T1000 (cell line): ENCODE results near the gene PRDM16.

ENCODE experiments used
- DNase-seq: peaks from one replicate; lab custom pipeline; 2025; ENCODE audit warnings: mixed read lengths; lab: John Stamatoyannopoulos, UW

Gene PRDM16

GRCh38 chr1:3473381-3473844, 404.4 kb downstream of the PRDM16 start:
- DNase-seq = peak; percentile 44

GRCh38 chr1:3474016-3474415, 405.0 kb downstream of the PRDM16 start:
- DNase-seq = no peak

DNA sequence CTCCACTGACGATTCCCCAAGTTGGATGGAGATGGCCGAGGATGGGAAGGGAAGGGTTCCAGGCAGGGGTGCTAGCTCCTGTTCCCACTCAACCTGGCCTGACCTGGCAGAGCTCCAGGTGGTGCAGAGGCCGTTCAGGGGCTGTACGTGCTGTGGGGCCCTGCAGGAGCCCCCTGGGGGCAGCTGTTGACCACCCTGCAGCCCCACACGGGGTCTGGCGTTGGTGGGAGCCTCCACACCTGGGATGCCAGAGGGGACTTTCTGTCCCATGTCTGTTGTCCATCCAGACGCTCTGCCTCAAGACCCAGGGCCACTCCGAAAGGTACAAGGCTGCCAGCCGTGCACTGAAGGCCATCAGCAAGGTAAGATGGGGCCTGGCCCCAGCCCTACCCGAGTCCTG, 405.4 kb downstream of the PRDM16 start:
- DNase-seq = no peak

DNA sequence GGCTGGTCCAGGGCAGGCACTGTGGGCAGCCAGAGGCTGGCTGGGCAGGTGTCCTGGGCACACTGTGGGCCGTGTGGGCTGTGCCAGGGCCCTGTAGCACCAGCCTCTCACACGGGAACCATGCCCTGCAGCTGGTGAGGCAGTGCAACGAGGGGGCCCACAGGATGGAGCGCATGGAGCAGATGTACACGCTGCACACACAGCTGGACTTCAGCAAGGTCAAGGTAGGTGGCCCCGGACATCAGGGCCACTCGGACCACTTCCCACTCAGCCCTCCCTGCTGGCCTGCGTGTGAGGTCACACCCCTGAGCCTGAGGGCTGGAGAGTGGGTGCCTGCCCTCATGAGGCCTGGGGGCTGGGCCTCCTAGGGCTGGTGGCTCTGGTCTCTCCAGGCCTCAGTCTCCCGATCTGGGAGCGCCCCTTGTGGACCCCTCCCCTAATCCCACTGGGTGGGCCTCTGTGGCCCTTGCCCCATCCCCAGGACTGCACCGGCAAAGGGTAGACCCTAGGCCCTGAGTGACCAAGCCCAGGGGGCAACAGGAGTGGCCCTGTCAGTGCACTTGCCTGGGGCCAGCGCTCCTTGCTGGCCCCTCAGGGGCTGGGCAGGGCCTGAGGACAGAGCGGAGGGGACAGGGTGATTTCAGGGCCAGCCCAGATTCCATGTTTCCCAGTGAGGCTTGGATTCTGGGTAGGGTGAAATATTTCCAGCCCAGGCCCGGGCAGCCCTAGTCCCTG, 407.0 kb downstream of the PRDM16 start:
- no peak for DNase-seq

GRCh38 chr1:3476666-3477065, 407.7 kb downstream of the PRDM16 start:
- DNase-seq = no peak

DNA sequence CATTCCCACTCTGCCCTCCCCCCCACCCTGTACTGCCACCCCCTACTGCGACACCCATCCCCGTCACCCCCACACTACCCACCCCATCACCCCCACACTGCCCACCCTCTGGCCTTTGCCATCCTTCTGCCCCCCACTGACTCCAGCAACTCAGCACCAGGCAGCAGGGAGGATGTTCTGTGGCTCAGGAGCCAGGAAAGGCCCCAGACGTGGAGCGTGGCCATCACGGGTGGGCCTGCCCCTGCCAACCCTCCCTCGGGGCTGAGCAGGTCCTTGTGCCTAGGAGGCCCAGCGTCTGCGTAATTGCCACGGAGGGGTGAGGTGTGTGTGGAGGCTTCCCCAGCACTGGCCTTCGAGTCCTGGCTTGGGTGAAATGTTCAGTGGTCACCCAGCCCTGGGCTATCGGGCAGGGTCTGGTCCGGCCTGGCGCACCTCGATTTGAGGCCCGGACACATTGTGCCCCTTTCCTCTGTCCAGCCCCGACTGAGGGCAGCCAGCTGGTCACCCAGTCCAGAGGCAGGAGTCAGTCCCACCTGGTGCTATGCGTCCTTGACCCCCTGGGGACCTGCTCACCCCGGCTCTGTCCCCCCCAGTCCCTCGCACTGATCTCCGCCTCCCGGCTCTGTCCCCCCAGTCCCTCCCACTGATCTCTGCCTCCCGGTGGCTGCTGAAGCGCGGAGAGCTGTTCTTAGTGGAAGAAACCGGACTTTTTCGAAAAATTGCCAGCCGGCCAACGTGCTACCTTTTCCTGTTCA, 408.4 kb downstream of the PRDM16 start:
- DNase-seq = no peak

GRCh38 chr1:3478187-3478586, 409.2 kb downstream of the PRDM16 start:
- no peak for DNase-seq

- no peak for DNase-seq
Observed at GRCh38 chr1:3479511-3480368, 410.7 kb downstream of the PRDM16 start.

DNA sequence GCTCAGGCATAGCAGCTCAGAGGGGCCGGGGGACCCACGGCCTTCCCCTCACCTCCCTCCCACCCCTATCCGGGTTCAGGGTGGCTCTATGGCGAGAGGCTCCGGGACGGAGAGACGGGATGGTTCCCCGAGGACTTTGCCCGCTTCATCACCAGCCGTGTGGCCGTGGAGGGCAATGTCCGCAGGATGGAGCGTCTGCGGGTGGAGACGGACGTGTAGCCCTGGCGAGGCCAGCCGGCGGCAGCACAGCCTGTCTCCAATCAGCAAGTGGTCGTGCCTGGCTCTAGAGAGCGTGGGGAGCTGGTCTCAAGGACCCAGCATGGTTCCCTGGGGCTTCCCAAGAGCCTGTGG, 411.3 kb downstream of the PRDM16 start:
- no peak for DNase-seq

GRCh38 chr1:3481046-3481445, 412.0 kb downstream of the PRDM16 start:
- no peak for DNase-seq

- no peak for DNase-seq
Observed at GRCh38 chr1:3481836-3482375, 412.9 kb downstream of the PRDM16 start.

DNA sequence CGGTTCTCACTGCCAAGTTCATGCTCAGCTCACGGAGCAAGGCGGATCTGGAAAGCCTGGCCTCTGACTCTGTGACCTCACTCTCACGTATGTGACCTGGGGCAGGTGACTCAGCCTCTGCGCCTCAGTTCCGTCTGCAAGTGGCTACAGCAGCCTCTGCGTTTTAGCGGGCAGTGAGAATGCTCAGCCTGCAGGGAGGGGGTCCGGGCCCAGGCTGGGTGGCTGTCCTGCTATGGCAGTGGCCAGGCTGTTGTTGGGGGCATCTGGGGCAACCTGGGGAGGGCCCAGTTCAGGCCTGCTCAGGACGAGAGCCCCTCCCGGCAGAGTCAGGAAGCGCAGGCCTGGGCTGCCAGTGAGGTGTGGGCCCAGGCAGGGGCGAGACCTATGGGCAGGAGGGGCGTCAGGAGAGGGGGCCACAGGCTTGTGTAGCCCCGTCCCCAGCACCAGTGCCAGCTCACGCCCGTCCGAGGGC, 413.4 kb downstream of the PRDM16 start:
- DNase-seq = no peak

DNA sequence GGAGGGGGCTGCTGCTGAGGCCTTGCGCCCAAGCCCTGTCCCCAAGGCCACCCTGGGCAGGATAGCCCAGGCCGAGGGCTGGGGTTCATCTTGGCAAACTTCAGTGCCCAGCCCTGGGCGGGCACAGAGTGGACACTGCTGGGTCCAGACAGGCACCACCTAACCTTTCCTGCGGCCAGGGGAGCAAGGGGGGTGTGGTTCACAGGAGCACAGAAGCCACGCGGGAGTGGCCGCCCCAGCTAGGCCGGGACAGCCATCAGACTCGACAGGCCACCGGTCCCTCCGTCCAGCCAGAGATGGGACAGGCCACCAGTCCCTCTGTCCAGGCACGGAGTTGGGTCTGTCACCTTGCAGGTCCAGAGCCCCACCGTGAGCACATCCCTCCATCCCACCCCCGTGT, 414.4 kb downstream of the PRDM16 start:
- no peak for DNase-seq

DNA sequence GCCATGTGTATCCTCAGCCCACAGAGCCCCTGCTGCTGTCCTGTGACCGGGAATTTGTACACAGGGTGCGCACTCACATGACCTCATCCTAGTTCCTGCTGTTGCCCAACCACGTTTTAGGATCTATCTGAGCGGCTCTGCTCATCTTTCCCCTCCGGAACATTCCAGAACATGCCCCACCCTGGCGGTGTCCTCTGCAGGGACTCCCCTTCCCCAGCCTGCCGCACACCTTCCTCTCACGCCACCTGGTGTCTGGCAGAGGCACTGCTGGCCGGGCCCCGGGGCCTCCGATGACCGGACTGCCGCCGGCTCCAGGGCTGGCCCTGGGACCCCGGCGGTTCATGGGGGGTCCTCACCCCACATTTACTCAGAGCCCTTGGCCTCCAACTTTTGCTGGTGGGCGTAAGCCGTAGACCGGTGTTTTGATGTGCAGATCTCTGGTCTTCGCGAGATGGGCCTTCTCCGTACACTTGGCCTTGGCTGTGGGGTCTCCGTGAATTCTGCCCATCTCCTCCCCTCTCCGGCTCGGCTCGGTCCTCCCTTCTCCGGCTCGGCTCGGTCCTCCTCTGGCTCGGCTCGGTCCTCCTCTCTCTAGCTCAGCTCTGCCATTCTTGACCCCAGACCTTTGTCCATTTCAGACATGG, 414.9 kb downstream of the PRDM16 start:
- no peak for DNase-seq

GRCh38 chr1:3485016-3485415, 416.0 kb downstream of the PRDM16 start:
- no peak for DNase-seq
